Muscle layer of colon (tissue), 2 donors: Measurements from ENCODE around the gene KDM2A.

ENCODE experiments used
- H3K27ac ChIP-seq: one replicate; pipeline ENCODE4 v1.7.0; 2013; ENCODE audit warnings: low read depth, mild to moderate bottlenecking, low read length, moderate library complexity
- H3K27me3 ChIP-seq, 2 donors: one replicate each; pipeline ENCODE4 v1.7.0; 2013; ENCODE audit warnings: low read length in 2 of 2, mild to moderate bottlenecking in 2 of 2; ENCODE audit not compliant: insufficient read depth in 2 of 2, control insufficient read depth in 1 of 2
- H3K36me3 ChIP-seq: one replicate; pipeline ENCODE4 v1.7.0; 2013; ENCODE audit warnings: mild to moderate bottlenecking, low read length; ENCODE audit not compliant: insufficient read depth
- H3K4me1 ChIP-seq: one replicate; pipeline ENCODE4 v1.7.0; 2013; ENCODE audit warnings: mild to moderate bottlenecking, low read length; ENCODE audit not compliant: insufficient read depth
- H3K4me3 ChIP-seq, 2 donors: one replicate each; pipeline ENCODE4 v1.7.0; 2013; ENCODE audit warnings: low read length in 2 of 2, low read depth in 1 of 2, mild to moderate bottlenecking in 1 of 2, moderate library complexity in 1 of 2
- H3K9ac ChIP-seq: one replicate; pipeline ENCODE4 v1.7.0; 2013; ENCODE audit warnings: low read length
- H3K9me3 ChIP-seq: one replicate; pipeline ENCODE4 v1.7.0; 2013; ENCODE audit warnings: mild to moderate bottlenecking, low read length
- donor health status: abdominal sarcoma.
- donor health status: Adenocarcinoma of cecum.

KDM2A gene

DNA sequence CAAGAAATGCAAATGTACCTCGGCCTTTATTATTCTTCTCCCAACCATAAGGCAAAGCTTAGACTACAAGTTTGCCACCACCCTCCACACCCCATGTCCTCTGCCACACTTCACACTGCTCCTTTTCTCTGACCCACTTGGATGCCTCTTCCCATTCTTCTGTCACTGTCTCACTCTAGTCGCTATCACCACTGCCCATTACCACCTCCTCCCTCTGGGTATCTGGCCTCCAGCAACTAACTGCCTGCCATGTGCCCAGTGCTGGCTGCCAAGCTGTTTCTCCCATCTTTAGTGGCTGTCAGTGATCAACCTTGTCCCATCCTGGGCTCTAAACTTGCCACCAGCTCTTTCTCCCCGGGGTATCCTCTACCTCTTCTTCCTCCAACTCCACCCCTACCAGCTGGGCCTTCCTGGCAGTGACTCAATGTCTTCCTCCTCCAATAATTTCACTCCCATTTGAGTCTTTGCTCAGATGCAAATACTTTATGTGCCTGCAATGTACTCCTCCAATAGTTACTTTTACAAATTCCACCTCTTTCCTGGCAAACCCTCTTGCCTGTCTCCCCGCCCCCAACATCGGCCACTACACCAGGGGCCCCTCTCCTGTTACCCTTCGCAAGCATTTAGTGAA is 20.1 kb upstream of the KDM2A start:
- H3K9me3 ChIP-seq: no peaks in the 10 kb centered on the region
- H3K9ac ChIP-seq: no peak overlapping the region
- no peaks in the 10 kb centered on the region for H3K36me3 ChIP-seq
- no peaks in the 10 kb centered on the region for H3K27me3 ChIP-seq
- no peaks in the 10 kb centered on the region for H3K4me1 ChIP-seq
- no peak overlapping the region for H3K27ac ChIP-seq
- no peak overlapping the region for H3K4me3 ChIP-seq

DNA sequence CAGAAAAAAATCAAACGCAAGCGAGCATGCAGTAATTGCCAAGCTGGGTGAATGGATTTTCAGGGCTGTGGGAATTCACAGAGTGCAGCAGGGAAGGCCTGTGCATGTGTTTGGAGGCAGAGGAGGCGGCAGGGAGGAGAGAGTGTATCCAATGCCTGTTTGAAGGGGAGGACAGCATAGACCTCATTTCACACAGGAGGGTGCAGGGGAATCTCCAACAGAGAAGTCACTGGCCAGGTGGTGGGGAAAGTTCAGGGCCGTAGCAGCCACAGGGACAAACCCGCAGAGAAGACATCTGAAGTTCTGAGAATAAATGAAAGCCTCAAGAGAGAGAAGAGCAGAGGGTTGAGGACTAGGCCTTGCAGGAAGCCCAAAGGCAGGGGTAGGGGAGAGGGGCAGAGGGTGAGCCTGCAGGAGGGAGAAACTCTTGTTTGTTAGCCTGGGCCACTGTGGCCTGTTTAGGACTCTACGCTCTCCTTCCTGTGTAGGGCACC is 19.2 kb upstream of the KDM2A start:
- H3K27ac ChIP-seq: no peak overlapping the region
- no peaks in the 10 kb centered on the region for H3K9me3 ChIP-seq
- H3K36me3 ChIP-seq: no peaks in the 10 kb centered on the region
- H3K4me3 ChIP-seq: no peak overlapping the region
- H3K27me3 ChIP-seq: no peaks in the 10 kb centered on the region
- no peak overlapping the region for H3K9ac ChIP-seq
- no peaks in the 10 kb centered on the region for H3K4me1 ChIP-seq

DNA sequence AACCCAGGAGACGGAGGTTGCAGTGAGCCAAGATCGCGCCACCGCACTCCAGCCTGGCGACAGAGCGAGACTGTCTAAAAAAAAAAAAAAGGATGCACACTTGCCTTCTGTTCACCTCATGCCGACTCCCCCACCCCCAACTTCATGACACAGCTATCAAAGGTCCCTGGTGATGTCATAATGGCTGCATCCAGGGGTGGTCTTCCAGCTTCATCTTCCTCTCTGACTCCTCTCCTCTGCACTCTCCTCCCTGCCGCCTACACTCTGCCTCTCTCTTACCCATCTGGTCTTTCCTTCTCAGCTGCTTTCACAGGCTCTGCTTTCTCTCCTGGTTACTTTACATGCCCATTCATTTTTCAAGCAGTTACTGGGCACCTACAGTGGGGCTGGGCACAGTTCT is 16.4 kb upstream of the KDM2A start:
- Histone ChIP-seq H3K9ac (no peak overlapping the region), H3K4me3 (no peak overlapping the region), H3K27ac (no peak overlapping the region), H3K4me1 (no peaks in the 10 kb centered on the region), H3K27me3 (no peaks in the 10 kb centered on the region), H3K36me3 (no peaks in the 10 kb centered on the region), H3K9me3 (no peaks in the 10 kb centered on the region)

DNA sequence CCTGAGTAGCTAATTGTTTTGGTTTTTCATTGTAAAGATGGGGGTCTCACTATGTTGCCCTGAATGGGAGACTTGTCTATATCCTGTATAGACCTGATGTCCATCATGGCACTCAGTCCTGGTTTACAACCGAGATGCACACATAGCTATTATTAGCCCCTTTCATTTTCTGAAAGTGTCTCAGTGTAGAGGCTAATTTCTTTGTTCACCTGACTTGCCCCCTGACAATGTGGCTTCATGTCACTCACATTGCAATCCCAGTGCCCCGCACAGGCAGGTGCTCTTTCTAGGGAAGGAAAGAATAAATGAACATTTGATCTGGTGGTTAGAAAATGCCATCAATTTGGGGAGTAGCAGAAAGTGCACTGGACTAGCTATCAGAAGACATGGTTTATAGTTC is 13.1 kb upstream of the KDM2A start:
- no peak overlapping the region for H3K4me3 ChIP-seq
- H3K27ac ChIP-seq: no peak overlapping the region
- peaks cover 2% of the 10 kb centered on the region for H3K4me1 ChIP-seq
- no peaks in the 10 kb centered on the region for H3K36me3 ChIP-seq
- no peaks in the 10 kb centered on the region for H3K27me3 ChIP-seq
- H3K9ac ChIP-seq: no peak overlapping the region
- H3K9me3 ChIP-seq: no peaks in the 10 kb centered on the region

DNA sequence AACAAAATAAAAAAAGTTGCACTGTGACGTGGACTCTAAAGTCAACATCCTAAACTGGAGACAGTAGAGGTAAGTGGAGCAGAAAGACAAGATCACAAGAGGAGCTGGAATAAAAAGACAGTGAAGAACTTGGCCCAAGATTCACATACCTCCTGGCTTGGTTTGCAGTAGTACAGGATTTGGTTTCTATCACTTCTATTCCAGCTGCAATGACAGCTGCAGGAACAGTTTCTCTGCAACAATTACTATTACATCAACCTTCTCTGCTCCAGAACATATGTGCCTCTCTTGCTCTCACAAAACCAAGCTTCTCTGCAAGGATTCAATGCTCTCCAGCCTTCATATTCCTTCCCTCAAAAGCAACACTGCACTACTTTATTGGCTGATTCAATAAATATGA is 7.8 kb upstream of the KDM2A start:
- Histone ChIP-seq H3K4me1 (peaks cover 11% of the 10 kb centered on the region), H3K9me3 (no peaks in the 10 kb centered on the region), H3K36me3 (no peaks in the 10 kb centered on the region), H3K27ac (peak overlapping the region; percentile 68), H3K9ac (no peak overlapping the region), H3K4me3 (peak overlapping the region in 1 of 2 donors; percentile 17), H3K27me3 (no peaks in the 10 kb centered on the region)

DNA sequence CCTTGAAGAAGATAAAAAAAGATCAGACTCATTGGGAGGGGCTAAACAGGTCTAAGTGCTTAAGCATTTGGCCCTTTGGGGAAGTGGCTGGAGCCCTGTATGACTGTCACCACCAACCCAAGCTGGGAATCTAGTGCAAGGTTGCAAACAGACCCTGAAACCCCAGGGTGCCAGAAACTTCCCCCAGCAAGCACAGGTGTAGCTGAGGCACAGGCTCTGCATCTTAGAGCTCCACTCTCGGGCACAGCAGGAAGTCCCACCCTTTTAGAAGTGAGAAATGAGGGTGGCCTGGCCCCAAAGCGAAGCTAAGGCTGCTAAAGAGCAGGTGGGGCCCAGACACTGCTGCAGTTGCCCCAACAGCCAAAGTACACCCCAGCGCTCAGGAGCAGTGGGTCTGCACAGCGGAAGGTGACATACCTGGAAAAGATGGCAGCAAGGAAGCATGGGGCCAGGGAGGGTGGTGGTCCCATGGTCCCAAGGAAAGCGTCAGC is 5.8 kb upstream of the KDM2A start:
- Histone ChIP-seq H3K9ac (no peak overlapping the region), H3K9me3 (no peaks in the 10 kb centered on the region), H3K36me3 (no peaks in the 10 kb centered on the region), H3K4me1 (peaks cover 21% of the 10 kb centered on the region), H3K27ac (no peak overlapping the region), H3K27me3 (no peaks in the 10 kb centered on the region), H3K4me3 (no peak overlapping the region)

DNA sequence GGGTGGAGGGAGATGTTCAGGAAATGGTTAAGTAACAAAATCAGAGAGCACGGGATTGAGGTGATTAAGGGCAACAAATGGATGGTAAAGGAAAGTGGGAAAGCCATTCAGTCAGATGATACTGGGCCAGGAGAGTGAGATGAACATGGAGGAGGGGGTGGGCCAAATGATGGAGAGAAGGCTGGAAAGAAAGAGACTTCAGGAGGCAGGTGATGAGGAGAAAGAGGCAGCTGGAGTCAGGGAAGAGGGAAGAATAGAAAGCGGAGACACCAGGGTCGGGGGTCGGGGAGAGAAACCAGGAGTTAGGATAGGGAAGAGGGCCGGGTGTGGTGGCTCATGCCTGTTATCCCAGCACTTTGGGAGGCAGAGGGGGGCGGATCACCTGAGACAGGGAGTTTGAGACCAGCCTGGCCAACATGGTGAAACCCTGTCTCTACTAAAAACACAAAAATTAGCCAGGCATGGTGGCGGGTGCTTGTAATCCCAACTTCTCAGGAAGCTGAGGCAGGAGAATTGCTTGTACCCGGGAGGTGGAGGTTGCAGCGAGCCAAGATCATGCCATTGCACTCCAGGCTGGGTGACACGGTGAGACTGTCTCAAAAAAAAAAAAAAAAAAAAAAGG is 4.7 kb upstream of the KDM2A start:
- Histone ChIP-seq H3K4me3 (no peak overlapping the region), H3K9me3 (no peaks in the 10 kb centered on the region), H3K4me1 (peaks cover 21% of the 10 kb centered on the region), H3K9ac (no peak overlapping the region), H3K27me3 (no peaks in the 10 kb centered on the region), H3K27ac (no peak overlapping the region), H3K36me3 (no peaks in the 10 kb centered on the region)

DNA sequence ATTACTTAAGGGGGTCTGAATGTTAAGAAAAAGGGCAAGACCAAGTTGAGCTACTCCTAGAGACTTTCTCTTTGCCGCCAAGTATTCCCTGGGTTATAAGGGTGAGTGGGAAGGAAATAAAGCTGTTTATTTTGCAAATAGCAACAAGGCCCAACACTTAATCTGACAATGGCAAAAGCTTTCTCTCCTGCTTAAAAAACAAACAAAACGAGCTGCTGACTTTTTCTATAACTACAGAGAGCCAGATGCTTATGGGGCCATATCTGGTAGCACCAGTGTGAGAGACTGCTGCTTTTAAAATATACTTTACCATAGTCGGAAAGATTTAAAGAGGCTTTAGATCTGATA is 2.3 kb upstream of the KDM2A start:
- Histone ChIP-seq H3K4me1 (peaks cover 17% of the 10 kb centered on the region), H3K9ac (no peak overlapping the region), H3K9me3 (no peaks in the 10 kb centered on the region), H3K4me3 (no peak overlapping the region), H3K27ac (no peak overlapping the region), H3K27me3 (no peaks in the 10 kb centered on the region), H3K36me3 (no peaks in the 10 kb centered on the region)

DNA sequence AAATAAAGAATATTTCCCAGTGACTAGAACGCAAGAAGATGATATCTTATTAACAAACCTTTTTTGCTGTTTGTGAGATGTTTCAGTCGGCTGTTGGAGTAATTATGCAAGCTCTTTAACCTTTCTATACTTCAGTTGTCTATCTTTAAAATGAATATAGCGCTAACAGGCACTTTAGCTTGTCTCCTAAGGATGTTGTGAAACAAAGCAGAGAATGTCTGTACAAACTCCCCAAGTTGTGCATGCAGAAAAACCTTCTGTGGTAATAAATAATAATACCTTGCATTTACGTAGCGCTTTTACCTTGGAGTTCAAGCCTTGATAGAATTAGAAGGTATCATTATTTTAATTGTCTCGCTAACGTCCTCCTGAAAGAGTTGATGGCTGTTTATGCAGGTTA is 1.9 kb upstream of the KDM2A start:
- Histone ChIP-seq H3K27me3 (no peaks in the 10 kb centered on the region), H3K27ac (peak overlapping the region; percentile 40), H3K4me3 (peak overlapping the region; percentile 8 to 47), H3K9ac (no peak overlapping the region), H3K9me3 (no peaks in the 10 kb centered on the region), H3K4me1 (peaks cover 20% of the 10 kb centered on the region), H3K36me3 (no peaks in the 10 kb centered on the region)

DNA sequence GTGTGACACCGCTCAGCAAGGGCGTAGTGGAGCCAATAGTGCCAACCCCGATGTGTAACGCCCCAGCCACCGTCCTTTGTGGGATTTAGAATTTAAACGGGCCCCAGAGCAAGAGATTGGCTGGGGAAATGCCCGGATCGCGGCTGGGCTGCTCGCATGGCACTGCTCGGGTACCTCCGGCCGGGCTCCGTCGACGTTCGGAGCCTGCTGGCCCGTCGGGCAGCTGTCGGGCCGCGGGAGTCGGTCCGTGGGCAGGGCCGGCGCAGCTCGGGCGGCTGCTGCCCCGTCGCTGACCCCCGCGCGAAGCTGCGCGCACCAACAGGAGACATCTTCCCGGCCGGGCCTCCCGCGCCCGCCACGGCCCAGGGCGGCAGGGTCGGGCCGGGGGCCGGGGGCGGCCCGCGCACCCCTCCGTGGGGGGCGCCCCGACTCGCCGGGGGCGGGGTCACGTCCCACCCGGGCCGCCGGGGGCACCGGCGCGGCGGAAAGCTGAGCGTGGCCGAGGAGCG is 1.3 kb upstream of the KDM2A start:
- Histone ChIP-seq H3K27me3 (no peaks in the 10 kb centered on the region), H3K36me3 (no peaks in the 10 kb centered on the region), H3K27ac (peak overlapping the region; percentile 79), H3K9me3 (no peaks in the 10 kb centered on the region), H3K4me1 (peaks cover 22% of the 10 kb centered on the region), H3K9ac (no peak overlapping the region), H3K4me3 (peak overlapping the region; percentile 8 to 47)

DNA sequence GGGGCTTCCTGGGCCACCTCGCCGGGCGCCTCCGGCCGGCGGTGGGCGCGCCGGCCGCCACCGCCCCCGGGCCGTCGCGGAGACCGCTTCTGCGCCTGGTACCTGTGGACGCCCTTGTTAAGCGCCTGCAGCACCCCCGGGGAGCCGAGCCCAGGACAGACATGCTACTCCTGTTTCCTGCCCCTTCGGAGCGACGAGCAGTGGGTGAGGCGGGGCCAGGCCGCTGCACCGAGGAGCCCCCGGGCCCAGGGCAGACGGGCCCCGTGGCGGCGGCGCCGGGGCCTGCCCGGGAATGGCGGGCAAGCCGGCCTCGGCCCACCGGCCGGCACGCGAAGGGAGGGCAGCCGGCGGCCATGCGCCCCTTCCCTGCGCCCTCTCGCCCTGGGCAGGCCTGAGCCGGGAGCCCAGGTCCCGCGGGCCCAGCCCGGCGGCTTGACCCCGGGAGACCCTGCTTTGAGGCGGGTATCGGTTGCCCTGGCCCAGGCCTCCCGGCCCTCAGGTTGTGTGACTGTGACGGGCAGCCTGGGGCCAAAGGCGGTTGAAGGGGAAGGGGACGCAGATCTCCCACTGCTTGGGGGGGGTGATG is 789 bp upstream of the KDM2A start:
- no peak overlapping the region for H3K9ac ChIP-seq
- peaks cover 27% of the 10 kb centered on the region for H3K4me1 ChIP-seq
- no peaks in the 10 kb centered on the region for H3K27me3 ChIP-seq
- no peaks in the 10 kb centered on the region for H3K36me3 ChIP-seq
- no peaks in the 10 kb centered on the region for H3K9me3 ChIP-seq
- H3K4me3 ChIP-seq: peak overlapping the region in 1 of 2 donors; percentile 78
- H3K27ac ChIP-seq: peak overlapping the region; percentile 79
